Stimulated activated memory B cell treated with anti-CD40 and anti-IgM and Interleukin-4, amounts not matched to agents 10 μg/mL and 1 μg/mL and 100 μg/mL, for 72 hours (primary cell): ENCODE measurements around the gene SWI5.
A peak's percentile ranks its signal among the peaks of the same experiment; 100 is the strongest.
"Not testable (repeated sequence)": the region's sequence is repeated elsewhere in the genome, so short reads cannot be mapped to it uniquely, and the experiment has no call there.

Experiments
- ATAC-seq: fragments of 150-1000 bp; cut with Tn5 transposase; 2 replicates; pipeline ENCODE4 v1.10.0; 2021
- H3K27ac Mint-ChIP-seq: one replicate; pipeline ENCODE4 v1.8.0; 2022; ENCODE audit warnings: mild to moderate bottlenecking, mixed read lengths
- H3K27me3 Mint-ChIP-seq: one replicate; pipeline ENCODE4 v1.8.0; 2022; ENCODE audit warnings: mixed read lengths
- H3K36me3 Mint-ChIP-seq: one replicate; pipeline ENCODE4 v1.8.0; 2022; ENCODE audit warnings: mixed read lengths
- H3K4me1 Mint-ChIP-seq: one replicate; pipeline ENCODE4 v1.8.0; 2022; ENCODE audit warnings: mixed read lengths
- H3K4me3 Mint-ChIP-seq: one replicate; pipeline ENCODE4 v1.8.0; 2022; ENCODE audit warnings: mild to moderate bottlenecking, moderate library complexity, mixed read lengths
- H3K9me3 Mint-ChIP-seq: one replicate; pipeline ENCODE4 v1.8.0; 2022; ENCODE audit warnings: mixed read lengths

The SWI5 gene

GRCh38 chr9:128276008-128276573, at the start of gene SWI5:
TSS of gene SWI5 (plus strand) at chr9:128276276.
- peak; percentile 99 for ATAC-seq
- Mint-ChIP-seq H3K27me3 (no peaks in the 10 kb centered on the region), H3K36me3 (peaks cover 16% of the 10 kb centered on the region), H3K4me1 (peaks cover 45% of the 10 kb centered on the region), H3K9me3 (no peaks in the 10 kb centered on the region), H3K27ac (peak within 1 kb of the TSS; percentile 97), H3K4me3 (peak within 1 kb of the TSS; percentile 97)

- ATAC-seq: no peak
- Mint-ChIP-seq H3K4me3 (no peak overlapping the region), H3K27ac (no peak overlapping the region), H3K9me3 (no peaks in the 10 kb centered on the region), H3K27me3 (peaks cover 12% of the 10 kb centered on the region), H3K4me1 (no peaks in the 10 kb centered on the region), H3K36me3 (no peaks in the 10 kb centered on the region)
Measured at GRCh38 chr9:128226412-128226801, 49.7 kb upstream of the SWI5 start.

GRCh38 chr9:128230897-128231296, 45.2 kb upstream of the SWI5 start:
- not testable (repeated sequence) for H3K9me3 Mint-ChIP-seq, H3K36me3 Mint-ChIP-seq, H3K4me3 Mint-ChIP-seq, ATAC-seq, H3K27ac Mint-ChIP-seq, H3K4me1 Mint-ChIP-seq
- peaks cover 28% of the 10 kb centered on the region for H3K27me3 Mint-ChIP-seq

GRCh38 chr9:128231638-128232527, 44.2 kb upstream of the SWI5 start:
- no peak for ATAC-seq
- H3K4me3 Mint-ChIP-seq: no peak overlapping the region
- no peak overlapping the region for H3K27ac Mint-ChIP-seq
- no peaks in the 10 kb centered on the region for H3K9me3 Mint-ChIP-seq
- peaks cover 36% of the 10 kb centered on the region for H3K27me3 Mint-ChIP-seq
- no peaks in the 10 kb centered on the region for H3K4me1 Mint-ChIP-seq
- H3K36me3 Mint-ChIP-seq: no peaks in the 10 kb centered on the region

GRCh38 chr9:128232528-128233428, 43.3 kb upstream of the SWI5 start:
- no peak overlapping the region for H3K27ac Mint-ChIP-seq
- peaks cover 36% of the 10 kb centered on the region for H3K27me3 Mint-ChIP-seq
- peak; percentile 47 for ATAC-seq
- H3K4me3 Mint-ChIP-seq: no peak overlapping the region
- no peaks in the 10 kb centered on the region for H3K4me1 Mint-ChIP-seq
- no peaks in the 10 kb centered on the region for H3K36me3 Mint-ChIP-seq
- H3K9me3 Mint-ChIP-seq: no peaks in the 10 kb centered on the region

GRCh38 chr9:128233817-128234406, 42.2 kb upstream of the SWI5 start:
- H3K4me3 Mint-ChIP-seq: no peak overlapping the region
- no peak overlapping the region for H3K27ac Mint-ChIP-seq
- peak; percentile 46 for ATAC-seq
- no peaks in the 10 kb centered on the region for H3K36me3 Mint-ChIP-seq
- no peaks in the 10 kb centered on the region for H3K9me3 Mint-ChIP-seq
- no peaks in the 10 kb centered on the region for H3K4me1 Mint-ChIP-seq
- H3K27me3 Mint-ChIP-seq: peaks cover 40% of the 10 kb centered on the region

GRCh38 chr9:128242124-128242523, 34.0 kb upstream of the SWI5 start:
- Mint-ChIP-seq H3K9me3 (no peaks in the 10 kb centered on the region), H3K4me3 (no peak overlapping the region), H3K4me1 (no peaks in the 10 kb centered on the region), H3K27me3 (peaks cover 55% of the 10 kb centered on the region), H3K27ac (no peak overlapping the region), H3K36me3 (no peaks in the 10 kb centered on the region)
- ATAC-seq: no peak

GRCh38 chr9:128242828-128243214, 33.3 kb upstream of the SWI5 start:
- ATAC-seq: no peak
- no peaks in the 10 kb centered on the region for H3K36me3 Mint-ChIP-seq
- H3K9me3 Mint-ChIP-seq: no peaks in the 10 kb centered on the region
- H3K27me3 Mint-ChIP-seq: peaks cover 55% of the 10 kb centered on the region
- no peak overlapping the region for H3K27ac Mint-ChIP-seq
- H3K4me3 Mint-ChIP-seq: no peak overlapping the region
- H3K4me1 Mint-ChIP-seq: no peaks in the 10 kb centered on the region

GRCh38 chr9:128243215-128244018, 32.7 kb upstream of the SWI5 start:
- no peaks in the 10 kb centered on the region for H3K36me3 Mint-ChIP-seq
- no peaks in the 10 kb centered on the region for H3K9me3 Mint-ChIP-seq
- no peaks in the 10 kb centered on the region for H3K4me1 Mint-ChIP-seq
- H3K27me3 Mint-ChIP-seq: peaks cover 55% of the 10 kb centered on the region
- H3K27ac Mint-ChIP-seq: no peak overlapping the region
- H3K4me3 Mint-ChIP-seq: no peak overlapping the region
- no peak for ATAC-seq

GRCh38 chr9:128244091-128244836, 31.8 kb upstream of the SWI5 start:
- no peaks in the 10 kb centered on the region for H3K36me3 Mint-ChIP-seq
- H3K4me1 Mint-ChIP-seq: no peaks in the 10 kb centered on the region
- no peaks in the 10 kb centered on the region for H3K9me3 Mint-ChIP-seq
- no peak for ATAC-seq
- no peak overlapping the region for H3K4me3 Mint-ChIP-seq
- peaks cover 47% of the 10 kb centered on the region for H3K27me3 Mint-ChIP-seq
- H3K27ac Mint-ChIP-seq: no peak overlapping the region

GRCh38 chr9:128244837-128245231, 31.2 kb upstream of the SWI5 start:
- H3K36me3 Mint-ChIP-seq: no peaks in the 10 kb centered on the region
- peaks cover 5% of the 10 kb centered on the region for H3K4me1 Mint-ChIP-seq
- ATAC-seq: peak; percentile 11
- no peak overlapping the region for H3K4me3 Mint-ChIP-seq
- H3K9me3 Mint-ChIP-seq: no peaks in the 10 kb centered on the region
- H3K27me3 Mint-ChIP-seq: peaks cover 45% of the 10 kb centered on the region
- H3K27ac Mint-ChIP-seq: no peak overlapping the region

- peaks cover 7% of the 10 kb centered on the region for H3K4me1 Mint-ChIP-seq
- no peak overlapping the region for H3K4me3 Mint-ChIP-seq
- H3K27me3 Mint-ChIP-seq: peaks cover 37% of the 10 kb centered on the region
- H3K27ac Mint-ChIP-seq: no peak overlapping the region
- ATAC-seq: no peak
- no peaks in the 10 kb centered on the region for H3K36me3 Mint-ChIP-seq
- no peaks in the 10 kb centered on the region for H3K9me3 Mint-ChIP-seq
Measured at GRCh38 chr9:128245421-128246151, 30.5 kb upstream of the SWI5 start.

- no peak overlapping the region for H3K4me3 Mint-ChIP-seq
- no peak overlapping the region for H3K27ac Mint-ChIP-seq
- H3K27me3 Mint-ChIP-seq: peaks cover 30% of the 10 kb centered on the region
- no peak for ATAC-seq
- no peaks in the 10 kb centered on the region for H3K9me3 Mint-ChIP-seq
- no peaks in the 10 kb centered on the region for H3K36me3 Mint-ChIP-seq
- peaks cover 14% of the 10 kb centered on the region for H3K4me1 Mint-ChIP-seq
Measured at GRCh38 chr9:128246471-128246870, 29.6 kb upstream of the SWI5 start.
